Stimulated activated CD8-positive, alpha-beta memory T cell treated with anti-CD3 and anti-CD28 coated beads, Interleukin-4, amount 100 ng/mL, for 48 hours (primary cell): Measurements from ENCODE around the gene PI16.
A peak's percentile ranks its signal among the peaks of the same experiment; 100 is the strongest.

ENCODE experiments used
- DNase-seq: peaks from one replicate; pipeline ENCODE4 v3.0.0-alpha.2; 2020

Gene PI16

DNA sequence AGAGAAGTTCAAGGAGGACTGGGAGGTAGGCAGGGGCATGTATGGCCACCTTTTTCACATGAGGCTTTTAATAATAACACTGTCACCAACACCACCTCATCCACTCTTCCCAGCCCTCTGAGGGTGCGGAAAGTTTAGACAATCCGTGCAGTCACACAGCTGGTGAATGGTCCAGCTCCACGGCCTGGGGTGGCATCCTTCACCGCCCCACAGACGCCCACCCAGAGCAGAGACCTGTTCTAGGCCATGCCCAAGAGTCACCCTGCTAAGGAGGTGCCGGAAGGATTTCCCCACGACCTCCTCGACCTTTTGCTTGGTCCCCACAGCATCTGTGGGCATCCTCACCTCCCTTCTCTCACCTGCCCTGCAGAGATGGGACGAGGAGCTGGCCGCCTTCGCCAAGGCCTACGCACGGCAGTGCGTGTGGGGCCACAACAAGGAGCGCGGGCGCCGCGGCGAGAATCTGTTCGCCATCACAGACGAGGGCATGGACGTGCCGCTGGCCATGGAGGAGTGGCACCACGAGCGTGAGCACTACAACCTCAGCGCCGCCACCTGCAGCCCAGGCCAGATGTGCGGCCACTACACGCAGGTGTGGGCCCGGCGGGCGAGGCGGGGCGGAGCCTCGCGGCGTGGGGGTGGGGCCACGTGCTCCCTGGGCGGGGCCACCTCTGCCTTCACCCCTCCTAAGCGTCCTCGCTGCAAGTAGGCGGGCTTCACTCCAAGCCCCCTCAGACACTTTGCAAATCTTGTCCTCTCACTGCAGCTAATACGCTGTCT is 4.4 kb downstream of the PI16 start:
- no peak for DNase-seq

DNA sequence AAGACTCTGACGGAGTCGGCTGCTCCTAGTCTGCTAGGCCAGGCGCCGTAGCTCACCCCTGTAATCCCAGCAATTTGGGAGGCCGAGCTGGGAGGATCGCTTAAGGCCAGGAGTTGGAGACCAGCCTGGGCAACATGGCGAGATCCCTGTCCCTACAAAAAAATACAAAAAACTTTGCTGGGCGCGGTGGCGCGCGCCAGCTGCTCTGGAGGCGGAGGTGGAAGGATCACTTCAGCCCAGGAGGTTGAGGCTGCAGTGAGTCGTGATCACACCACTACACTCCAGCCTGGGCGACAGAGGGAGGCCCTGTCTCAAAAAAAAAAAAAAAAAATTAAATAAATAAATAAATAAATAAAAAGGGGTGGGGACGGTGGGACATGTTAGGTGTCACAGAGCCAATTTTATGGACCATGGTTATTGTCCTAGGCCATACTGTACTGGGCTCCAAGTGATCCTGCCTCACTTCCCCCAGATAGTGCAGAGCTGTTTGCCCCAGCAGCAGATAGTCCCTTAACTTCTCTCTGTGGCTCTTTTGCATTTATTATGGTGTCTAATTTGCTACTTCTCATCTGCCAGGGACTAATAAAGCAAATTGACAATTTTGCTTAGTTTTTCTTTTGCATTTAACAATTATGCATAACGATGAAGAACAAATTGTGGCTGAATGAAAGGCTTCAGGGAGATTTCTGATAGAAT is 5.2 kb downstream of the PI16 start:
- no peak for DNase-seq

DNA sequence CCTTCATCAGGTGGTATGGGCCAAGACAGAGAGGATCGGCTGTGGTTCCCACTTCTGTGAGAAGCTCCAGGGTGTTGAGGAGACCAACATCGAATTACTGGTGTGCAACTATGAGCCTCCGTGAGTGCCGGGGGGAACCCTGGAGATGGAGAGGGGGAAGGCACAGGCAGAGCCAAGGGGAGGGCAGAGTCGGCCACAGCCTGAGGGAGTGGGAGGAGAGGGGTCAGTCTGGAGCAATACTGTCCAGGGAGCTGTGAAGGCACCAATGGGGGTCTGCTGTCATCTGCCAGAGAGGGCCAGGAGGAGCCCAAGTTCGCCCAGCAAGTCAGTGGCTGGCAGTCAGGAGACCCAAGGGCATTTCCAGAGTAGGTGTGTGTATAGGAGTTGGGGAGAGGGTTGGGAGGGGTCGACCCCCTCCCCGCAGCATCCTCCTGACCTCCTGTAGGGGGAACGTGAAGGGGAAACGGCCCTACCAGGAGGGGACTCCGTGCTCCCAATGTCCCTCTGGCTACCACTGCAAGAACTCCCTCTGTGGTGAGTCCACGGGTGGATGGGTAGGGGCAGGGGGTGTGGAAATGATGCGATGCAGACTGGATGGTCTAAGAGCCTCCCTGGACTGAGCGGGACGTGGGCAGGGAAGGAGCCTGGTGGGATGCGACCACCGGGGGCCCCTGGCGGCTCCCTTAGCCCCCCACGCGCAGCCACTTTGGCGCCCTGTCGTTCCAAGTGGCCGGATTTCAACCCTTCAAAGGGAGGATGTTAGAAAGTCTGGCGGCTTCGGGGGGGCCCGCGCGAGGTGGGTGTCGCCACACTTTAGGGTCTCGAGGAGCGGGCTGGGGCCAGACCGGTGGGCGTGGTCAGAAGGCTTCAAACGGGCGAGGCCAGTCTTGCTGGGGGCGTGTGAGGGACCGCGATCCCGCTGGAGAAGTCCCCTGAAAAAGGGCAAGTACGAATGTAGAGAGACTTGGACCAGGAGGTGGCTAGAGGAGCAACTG is 7.2 kb downstream of the PI16 start:
- no peak for DNase-seq

DNA sequence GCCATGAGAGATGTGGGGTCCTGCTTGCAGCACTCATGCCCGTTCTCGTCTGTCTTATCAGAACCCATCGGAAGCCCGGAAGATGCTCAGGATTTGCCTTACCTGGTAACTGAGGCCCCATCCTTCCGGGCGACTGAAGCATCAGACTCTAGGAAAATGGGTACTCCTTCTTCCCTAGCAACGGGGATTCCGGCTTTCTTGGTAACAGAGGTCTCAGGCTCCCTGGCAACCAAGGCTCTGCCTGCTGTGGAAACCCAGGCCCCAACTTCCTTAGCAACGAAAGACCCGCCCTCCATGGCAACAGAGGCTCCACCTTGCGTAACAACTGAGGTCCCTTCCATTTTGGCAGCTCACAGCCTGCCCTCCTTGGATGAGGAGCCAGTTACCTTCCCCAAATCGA is 8.3 kb downstream of the PI16 start:
- DNase-seq, result peak; percentile 80

DNA sequence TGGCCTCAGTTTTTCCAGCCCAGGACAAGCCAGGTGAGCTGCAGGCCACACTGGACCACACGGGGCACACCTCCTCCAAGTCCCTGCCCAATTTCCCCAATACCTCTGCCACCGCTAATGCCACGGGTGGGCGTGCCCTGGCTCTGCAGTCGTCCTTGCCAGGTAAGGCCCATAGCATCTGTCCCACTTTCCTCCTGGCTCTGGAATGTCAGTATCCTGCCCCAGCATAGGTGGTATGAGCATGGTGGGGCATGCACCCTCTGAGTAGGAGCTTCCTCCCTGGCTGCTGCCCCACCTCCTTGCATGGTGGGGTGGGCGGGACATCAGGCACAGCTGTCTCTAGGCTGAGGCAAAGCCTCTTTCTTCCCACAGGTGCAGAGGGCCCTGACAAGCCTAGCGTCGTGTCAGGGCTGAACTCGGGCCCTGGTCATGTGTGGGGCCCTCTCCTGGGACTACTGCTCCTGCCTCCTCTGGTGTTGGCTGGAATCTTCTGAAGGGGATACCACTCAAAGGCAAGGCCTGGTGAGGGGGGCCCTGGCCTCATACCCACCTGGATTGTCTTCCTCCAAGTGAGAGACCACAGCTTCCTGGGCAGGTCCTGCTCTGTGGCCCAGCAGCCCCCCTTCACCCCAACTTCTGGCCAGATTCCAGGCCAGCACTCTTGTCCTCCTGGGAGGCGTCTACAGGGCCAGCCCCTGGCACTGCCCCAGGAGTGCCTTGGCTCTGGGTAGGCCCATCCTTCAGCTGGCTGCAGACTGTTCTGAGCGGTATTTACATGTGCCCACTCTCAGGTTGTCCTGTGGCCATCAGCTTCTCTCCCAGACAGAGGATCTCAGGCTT is 9.1 kb downstream of the PI16 start:
- DNase-seq, result no peak

DNA sequence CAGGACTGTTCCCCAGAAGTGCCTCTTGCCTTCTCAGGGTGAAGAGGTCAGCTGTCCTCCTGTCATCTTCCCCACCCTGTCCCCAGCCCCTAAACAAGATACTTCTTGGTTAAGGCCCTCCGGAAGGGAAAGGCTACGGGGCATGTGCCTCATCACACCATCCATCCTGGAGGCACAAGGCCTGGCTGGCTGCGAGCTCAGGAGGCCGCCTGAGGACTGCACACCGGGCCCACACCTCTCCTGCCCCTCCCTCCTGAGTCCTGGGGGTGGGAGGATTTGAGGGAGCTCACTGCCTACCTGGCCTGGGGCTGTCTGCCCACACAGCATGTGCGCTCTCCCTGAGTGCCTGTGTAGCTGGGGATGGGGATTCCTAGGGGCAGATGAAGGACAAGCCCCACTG is 9.8 kb downstream of the PI16 start:
- DNase-seq, result no peak

DNA sequence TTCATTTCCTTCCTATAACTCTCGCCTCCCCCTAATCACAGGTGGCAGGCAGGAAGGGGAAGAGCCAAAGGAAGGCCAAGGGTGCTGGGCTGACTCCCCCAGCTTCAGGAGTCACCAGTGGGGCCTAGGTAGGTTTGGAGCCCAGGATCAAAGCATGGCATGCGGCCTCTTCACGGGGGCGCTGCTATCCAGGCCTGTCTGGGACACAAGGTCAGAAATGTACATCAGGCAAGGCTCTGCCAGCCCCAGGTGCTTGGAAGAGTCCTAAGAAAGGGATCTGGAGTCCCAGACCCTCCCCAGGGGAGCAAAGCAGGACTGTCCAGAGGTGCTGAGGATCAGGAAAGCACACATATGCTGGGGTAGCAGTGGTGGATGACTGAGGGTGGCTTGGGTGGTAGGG is 10.4 kb downstream of the PI16 start:
- no peak for DNase-seq

DNA sequence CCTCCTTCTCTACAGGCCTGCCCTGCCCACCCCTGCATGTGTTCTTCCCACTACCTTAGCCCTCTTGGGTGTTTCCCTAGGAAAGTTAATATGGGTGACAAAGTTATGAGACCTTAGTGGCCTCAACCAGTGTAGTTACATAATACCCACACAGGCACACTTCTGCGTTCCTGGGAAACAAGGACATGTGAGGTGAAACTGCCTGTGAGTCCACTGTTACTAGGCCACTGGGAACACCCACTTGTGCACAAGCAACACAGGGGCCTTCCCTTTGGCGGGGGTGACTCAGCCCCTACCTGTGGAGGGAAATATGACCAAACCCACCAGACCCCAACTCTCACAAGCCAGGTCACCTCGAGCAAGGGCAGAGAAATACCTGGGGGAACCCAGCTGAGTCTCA is 12.8 kb downstream of the PI16 start:
- no peak for DNase-seq

DNA sequence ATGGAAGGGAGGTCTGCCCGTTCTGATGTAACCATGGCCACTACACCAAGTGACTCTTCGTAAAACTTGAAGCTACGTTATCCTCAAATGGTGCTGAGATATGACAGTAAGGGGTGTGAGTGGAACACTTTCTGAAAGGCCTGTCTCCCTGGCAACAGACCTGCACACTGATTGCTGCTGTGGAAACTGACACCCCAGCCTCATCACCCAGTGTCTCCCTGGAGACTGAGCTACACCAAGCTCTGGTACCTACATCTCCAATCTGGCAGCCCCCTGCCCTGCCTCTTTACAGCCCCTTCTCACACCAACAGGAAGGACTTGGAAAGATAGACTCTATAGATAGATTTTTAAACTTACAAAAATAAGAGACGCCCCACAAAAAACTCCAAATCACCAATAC is 13.2 kb downstream of the PI16 start:
- no peak for DNase-seq

DNA sequence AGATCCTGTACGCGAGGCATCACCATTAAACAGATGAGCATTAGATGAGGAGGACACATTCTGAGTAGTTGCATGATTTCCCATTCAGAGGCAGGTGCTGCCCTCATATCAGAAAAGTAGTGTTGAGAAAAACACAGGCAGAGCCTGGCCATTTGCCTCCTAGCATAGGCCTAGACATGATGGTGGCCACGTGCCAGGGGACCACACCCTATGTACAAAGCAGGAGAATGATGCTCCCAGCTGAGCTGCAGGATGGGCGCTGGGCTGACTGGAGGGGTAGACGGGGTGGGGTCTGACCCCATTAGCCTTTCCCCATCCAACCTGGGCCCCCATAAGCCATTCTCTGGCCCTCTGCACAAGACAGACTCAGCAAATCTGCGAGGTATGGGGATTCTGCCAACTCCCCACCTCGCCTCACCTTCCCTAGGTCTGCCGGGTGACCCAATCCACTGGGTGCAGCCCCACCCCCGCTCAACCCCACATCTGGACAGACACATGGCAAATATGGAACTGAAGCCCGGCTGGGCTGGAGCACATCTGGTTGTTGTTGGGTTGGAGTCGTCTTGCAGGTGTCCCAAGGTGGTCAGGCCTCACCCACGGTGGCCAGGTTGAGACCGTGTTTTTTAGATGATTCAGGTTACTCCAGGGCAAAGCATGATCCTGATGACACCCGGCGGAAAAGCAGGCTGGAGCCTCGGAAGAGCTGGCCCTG is 13.9 kb downstream of the PI16 start:
- DNase-seq, result no peak

DNA sequence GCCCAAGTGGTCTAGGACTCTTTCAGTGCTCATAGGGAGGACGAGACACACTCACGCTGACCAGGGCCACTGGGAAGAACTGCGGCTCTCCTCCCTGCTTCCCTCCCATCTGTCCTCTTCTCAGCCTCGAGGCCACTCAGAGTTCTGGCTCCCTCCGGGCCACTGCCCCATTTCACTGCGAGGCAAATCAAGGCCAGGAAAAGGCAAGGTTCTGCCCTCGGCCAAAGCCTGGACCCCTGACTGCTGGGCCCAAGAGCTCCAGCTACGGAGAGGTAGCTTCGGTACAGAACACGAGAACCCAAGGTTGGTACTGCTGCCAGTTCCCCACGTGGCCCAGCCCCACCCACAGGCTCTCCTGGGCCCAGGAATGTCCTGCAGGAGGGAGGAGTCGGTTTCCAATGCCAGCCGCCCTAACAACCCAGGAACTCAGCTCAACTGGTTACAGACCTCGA is 14.7 kb downstream of the PI16 start:
- DNase-seq, result no peak

DNA sequence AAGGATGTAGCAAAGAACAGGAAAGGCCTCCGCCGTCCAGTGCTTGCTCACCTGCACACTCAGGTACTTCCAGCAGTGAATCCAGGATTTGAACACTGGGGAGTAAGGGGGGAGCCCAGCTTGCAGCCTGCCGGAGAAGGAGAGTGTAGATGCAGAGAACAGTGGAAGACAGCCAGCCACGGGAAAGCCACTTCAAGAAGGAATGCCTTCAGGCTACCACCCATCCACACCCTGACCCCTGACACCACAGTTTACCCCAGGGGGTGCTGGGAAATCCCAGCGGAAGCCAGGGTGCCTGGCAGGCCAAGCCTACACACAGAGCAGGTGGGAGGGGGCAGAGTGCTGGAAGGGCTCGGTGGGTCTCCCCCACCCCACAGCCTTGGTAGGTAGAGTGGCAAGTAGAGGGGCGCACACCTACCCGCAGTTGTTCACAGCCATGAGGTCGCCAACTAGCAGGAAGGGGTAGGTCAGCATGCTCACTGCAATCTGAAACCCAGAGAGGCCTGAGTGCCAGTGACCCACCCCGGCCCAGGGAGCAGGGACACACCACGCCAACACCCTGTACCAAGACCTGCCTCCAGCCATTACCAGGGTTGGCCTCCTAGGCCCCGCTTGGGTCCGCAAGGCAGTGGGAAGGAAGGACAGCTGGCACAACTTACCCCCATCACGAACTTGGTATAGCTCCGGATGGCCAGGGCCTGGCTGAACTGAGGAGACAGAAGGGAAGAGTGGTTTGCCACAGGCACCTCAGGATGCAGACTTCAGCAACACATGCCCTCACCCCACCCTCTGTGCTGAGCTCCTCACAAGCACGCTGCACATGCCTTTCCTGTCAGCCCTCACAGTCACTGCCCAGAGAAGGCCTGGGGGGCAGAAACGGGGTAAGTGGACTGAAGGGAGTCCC is 15.7 kb downstream of the PI16 start:
- no peak for DNase-seq

DNA sequence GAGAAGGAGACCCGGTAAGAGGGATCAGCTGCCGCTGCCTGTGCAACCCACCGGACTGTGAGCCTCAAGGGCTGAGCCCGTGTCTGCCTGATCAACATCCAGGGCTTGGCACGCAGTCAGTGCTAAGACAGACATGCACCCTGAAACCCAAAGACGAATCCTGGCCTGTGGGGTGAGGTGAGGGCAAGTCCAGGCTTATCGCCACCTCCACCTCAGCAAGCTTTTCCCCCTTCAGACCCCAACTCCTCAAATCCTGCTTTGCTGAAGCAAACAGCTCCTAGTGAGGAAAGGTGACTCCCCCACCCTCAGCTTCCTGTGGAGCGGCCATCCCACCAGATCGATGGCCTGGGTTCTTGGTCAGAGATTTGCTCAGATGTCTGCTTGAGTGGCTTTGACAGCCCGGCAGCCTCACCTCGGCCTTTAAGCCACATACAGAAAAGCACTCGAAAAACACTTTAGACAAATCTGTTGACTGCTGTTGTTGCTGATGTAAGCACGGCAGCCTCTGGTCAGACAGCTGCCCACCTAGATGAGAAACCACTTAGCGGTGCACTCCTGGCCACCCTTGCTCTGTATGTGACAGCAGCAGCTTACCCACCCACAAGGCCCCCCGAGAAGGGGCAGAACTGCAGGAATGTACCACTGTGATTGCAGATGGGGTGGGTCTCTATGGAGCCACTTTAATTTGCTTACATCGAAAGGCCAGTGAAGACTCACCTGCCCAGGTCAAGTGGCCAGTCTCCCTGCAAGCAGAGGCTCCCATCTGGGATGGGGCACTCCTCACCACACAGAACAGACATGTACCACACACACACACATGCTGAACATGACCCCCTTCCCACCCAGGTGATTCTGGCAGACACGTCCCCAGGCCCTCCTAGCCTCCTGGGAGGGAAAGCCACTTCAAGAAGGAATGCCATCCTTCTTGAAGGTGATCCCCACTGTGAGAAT is 16.6 kb downstream of the PI16 start:
- no peak for DNase-seq

DNA sequence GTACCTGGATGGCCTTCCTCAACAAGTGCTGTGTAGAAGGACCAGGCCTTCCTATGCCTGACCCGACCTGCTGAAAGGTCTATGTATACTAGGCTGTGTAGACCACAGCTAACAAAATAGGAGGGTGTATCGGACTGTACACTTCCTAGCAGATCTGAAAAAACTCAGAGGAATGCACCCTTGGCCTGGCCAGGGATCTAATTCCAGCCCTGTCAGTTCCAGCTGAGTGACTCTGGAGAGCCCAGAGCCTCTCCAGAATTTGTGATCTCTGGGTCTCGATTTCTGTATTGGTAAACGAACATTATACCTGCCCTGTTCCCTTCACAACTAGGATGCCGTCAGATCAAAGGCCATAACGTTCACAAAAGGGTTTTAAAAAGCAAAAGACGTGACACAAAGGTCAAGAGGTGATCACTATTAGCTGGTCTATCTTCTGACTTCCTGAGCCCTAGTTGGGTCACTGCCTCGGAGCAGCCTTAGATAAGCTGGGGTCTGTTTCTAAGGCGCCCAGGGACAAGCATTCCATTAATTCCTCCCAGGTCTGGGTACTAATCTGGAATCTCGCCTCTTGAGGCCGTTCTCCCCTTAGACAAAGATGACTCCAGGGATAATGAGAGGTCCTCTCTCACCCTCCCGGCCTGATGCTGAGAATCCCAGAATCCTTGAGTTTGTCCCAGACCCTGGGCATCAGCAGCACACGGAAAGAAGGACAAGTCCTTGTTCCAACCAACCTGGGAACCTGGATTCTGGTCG is 17.6 kb downstream of the PI16 start:
- DNase-seq, result no peak

DNA sequence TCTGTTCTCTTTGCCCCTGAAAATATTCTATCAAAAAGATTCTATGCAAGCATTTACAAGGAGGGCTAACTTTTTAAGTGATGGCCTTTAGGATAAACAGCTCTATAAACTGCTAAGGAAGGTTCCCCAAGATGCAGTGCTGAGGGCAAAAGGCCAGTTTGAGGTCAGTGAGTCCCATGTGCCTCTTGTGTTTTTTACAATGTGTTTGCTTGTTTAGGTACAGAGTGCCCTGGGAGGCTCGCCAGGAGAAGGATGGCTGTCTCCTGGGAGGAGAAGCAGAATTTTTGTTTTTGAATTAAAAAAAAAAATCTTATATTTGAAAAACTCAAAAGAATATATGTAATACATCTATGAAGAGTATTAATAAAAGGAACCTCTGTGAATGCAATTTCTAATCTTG is 18.7 kb downstream of the PI16 start:
- no peak for DNase-seq

DNA sequence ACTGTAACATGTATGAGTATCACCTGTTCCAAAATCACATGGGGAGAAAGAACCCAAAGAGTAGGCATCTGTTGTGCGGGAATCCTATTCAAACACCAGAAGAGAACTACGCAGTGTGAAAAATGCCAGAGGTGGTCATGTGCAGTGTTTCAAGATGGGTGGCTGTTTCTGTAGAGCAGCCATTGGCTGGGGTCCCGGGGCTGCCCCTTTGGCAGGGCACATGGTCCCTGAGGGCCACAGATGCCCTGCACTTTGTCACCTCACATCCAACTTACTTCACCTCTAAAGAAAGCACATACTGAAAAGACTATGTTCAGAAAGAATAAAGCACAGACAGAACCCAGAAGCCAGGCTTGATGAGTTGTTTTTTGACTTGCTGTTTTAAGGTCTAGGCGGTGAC is 19.1 kb downstream of the PI16 start:
- DNase-seq, result no peak

DNA sequence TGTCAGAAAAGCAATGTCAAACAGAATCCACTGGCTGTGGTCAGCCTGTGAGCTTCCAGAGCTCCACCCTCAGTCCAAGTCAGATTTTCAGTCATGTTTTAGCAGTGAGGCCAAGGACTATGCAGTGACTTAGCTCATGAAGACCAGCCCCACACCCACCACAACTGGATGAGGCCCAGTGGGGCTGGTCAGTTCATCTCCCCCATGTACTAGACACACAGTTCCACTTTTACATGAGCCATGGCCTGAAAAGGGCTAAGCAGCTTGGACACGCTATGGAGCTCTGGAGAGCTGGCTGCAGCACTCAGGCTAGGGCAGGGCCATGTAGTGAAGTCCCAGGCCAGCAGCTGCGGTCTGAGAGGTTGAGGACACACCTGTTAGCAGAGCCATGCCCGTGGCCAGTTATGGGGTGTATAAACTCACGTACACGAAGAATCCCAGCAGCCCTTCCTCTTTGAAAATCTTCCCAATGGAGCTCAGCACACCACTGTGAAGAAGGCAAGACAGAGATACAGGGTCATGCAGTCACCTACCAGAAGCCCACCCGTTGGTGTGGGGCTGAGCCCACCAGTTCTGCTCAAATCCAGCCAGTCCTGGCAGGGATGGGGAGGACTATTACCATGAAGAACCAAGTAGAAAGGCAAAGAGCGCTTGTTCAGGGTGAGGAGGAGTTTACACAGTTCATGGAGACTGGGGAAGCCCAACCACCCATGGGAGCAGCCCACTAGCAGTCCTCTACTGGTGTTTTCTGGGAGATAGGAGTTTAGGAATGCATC is 20.9 kb downstream of the PI16 start:
- no peak for DNase-seq

DNA sequence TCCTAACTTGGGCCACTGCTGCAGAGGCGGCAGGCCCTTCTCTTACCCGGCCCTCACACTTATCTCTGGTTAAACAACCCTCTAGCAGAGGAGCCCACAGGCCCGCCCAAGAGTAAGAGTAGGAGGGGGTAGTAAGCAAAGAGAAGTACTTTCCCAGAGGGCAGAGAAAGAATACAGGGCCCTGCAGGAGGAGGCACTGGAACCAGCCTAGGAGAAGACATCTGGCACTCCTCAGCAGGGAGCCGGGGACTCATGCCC is 21.4 kb downstream of the PI16 start:
- no peak for DNase-seq
